GM18868 (cell line): ENCODE results near the gene SEMG2.

Experiments
- ATAC-seq: cut with Tn5 transposase; IDR thresholded peaks from one replicate; pipeline ENCODE4 v1.9.1; 2021; ENCODE audit warnings: mild to moderate bottlenecking, moderate library complexity; ENCODE audit not compliant: unreplicated experiment

The SEMG2 gene

GRCh38 chr20:45226287-45226686, 5.1 kb downstream of the SEMG2 start:
- ATAC-seq, result no peak

GRCh38 chr20:45229264-45230056, 8.3 kb downstream of the SEMG2 start:
- no peak for ATAC-seq

GRCh38 chr20:45230631-45231030, 9.5 kb downstream of the SEMG2 start:
- ATAC-seq, result no peak

- no peak for ATAC-seq
Measured at GRCh38 chr20:45235995-45236394, 14.8 kb downstream of the SEMG2 start.

GRCh38 chr20:45238139-45238538, 17.0 kb downstream of the SEMG2 start:
- ATAC-seq, result no peak

GRCh38 chr20:45246109-45246508, 24.9 kb downstream of the SEMG2 start:
- ATAC-seq, result no peak

GRCh38 chr20:45247865-45248264, 26.7 kb downstream of the SEMG2 start:
- no peak for ATAC-seq

- ATAC-seq, result no peak
Measured at GRCh38 chr20:45248609-45249008, 27.4 kb downstream of the SEMG2 start.

- ATAC-seq, result no peak
Measured at GRCh38 chr20:45251884-45252560, 30.8 kb downstream of the SEMG2 start.

GRCh38 chr20:45253261-45253660, 32.1 kb downstream of the SEMG2 start:
- ATAC-seq, result no peak

- no peak for ATAC-seq
Measured at GRCh38 chr20:45254383-45255262, 33.5 kb downstream of the SEMG2 start, which contains the start of gene SLPI. SLPI (minus strand) TSS chr20:45254564; CDS start chr20:45254543, 21 bp downstream.

GRCh38 chr20:45257161-45257560, 36.0 kb downstream of the SEMG2 start:
- no peak for ATAC-seq

GRCh38 chr20:45257711-45258110, 36.5 kb downstream of the SEMG2 start:
- ATAC-seq, result no peak

- ATAC-seq, result no peak
Measured at GRCh38 chr20:45258259-45258658, 37.1 kb downstream of the SEMG2 start.

GRCh38 chr20:45258664-45259063, 37.5 kb downstream of the SEMG2 start:
- ATAC-seq, result no peak

- no peak for ATAC-seq
Measured at GRCh38 chr20:45263556-45264266, 42.5 kb downstream of the SEMG2 start.

- ATAC-seq, result no peak
Measured at GRCh38 chr20:45266977-45267376, 45.8 kb downstream of the SEMG2 start.

- ATAC-seq, result no peak
Measured at GRCh38 chr20:45268531-45268930, 47.4 kb downstream of the SEMG2 start.

- ATAC-seq, result no peak
Measured at GRCh38 chr20:45269056-45269455, 47.9 kb downstream of the SEMG2 start.

GRCh38 chr20:45269754-45270270, 48.6 kb downstream of the SEMG2 start:
- no peak for ATAC-seq
